ENCODE data around the gene VSTM4. TPM values are rescaled to one million over a fixed set of nuclear protein-coding genes. Genes with fewer than 3 reads are reported as not detected.
A peak's percentile ranks its signal among the peaks of the same experiment; 100 is the strongest.

VSTM4 gene
- total RNA-seq, 1 donor from 2014 or later, result 22.4 TPM

DNA sequence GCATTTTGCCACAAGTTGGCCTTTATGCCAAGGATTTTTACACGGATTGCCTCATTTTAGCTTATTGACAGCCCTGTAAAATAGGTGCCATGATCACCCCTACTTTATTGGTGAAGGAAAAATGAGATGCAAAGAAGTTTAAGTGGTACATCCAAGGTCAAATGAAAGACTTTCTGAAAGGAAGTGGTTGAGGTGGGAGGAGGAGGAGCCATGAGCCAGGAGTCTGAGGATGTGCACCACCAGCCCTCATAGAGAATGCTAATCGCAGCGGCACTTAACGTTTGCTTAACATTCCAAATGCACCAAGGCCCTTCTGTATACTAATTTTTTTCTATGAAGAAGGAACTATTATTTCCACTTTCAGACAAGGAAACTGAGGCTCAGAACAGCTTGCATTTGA lies 144.7 kb downstream of the VSTM4 start:
- ATAC-seq (ENCODE audit: poor library complexity), result no peak
- no peak for DNase-seq
- intact Hi-C loops (cut with DNase I), result loop anchor here (10.0 kb wide), 1 partner anchor 306 kb away; no protein-coding TSS in a partner anchor

DNA sequence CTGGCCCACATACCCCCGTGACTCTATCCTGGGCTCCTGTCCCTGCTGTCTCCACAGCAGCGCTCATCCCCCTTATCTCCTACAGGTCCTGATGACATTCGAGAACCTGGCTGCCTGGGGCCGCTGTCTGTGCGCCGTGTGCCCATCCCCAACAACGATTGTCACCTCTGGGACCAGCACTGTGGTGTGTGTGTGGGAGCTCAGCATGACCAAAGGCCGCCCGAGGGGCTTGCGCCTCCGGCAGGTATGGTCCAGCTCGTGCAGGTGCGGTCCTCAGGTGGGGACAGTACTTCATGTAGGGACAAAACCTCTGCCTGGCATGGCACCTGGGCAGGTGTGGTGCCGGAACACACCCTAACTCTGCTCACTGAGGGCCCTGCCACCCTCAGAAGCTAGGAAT lies 145.3 kb downstream of the VSTM4 start:
- intact Hi-C loops (cut with DNase I), result loop anchor here (10.0 kb wide), 1 partner anchor 305 kb away; no protein-coding TSS in a partner anchor
- DNase-seq, result no peak
- no peak for ATAC-seq (ENCODE audit: poor library complexity)

DNA sequence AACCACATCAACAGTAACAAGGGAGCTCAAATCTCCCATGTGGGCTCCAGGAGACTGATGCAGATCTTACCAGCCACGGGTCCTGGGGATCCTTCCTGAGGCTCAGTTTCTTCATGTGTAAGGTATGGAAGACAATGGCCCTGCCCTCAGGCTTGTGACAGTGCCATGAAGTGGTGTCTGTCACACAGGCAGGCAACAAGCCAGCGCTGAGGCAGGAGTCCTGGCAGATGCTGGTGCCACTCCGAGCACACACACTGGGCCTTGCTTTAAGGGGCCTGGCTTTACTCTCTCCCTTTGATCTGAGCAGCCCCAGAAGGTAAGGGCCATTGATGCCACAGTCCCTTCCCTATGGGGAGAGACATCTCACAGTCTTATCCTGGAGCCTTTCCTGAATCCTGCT lies 147.3 kb downstream of the VSTM4 start:
- ATAC-seq (ENCODE audit: poor library complexity), result peak; percentile 53

DNA sequence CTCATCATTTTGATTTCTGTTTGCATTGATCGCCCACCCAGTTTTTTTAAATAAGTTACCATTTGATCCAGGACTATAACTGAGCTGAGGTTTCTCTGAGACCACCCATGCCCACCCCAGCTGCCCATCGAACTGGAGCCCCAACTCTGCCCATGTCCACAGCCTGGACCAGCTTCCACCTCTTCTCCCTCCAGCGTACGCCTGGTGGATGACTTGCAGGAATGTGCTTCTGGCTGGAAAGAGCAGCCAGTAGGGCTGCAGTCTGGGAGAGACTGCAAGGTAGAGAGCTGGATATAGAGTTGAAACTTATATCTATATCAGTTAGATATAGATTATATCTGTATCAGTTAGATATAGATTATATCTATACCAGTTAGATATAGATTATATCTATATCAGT lies 149.9 kb downstream of the VSTM4 start:
- ATAC-seq (ENCODE audit: poor library complexity), result no peak
- no peak for DNase-seq
- intact Hi-C loops (cut with DNase I), result no loop called here

More for the DNA sequence above, 147.3 kb downstream of the VSTM4 start:
- DNase-seq, result no peak
- intact Hi-C loops (cut with DNase I), result no loop called here

Small RNAs within 50 kb of the gene (microRNA-seq; reads per million reads assigned to microRNA genes)
- gene MIR4294, result not detected

Other genes with a start within 250 kb of the VSTM4 start
- gene LRRC18, start 175.7 kb downstream of the VSTM4 start, total RNA-seq, result not detected
- not detected for gene FAM170B, start 18.5 kb upstream of the VSTM4 start, total RNA-seq
- gene TMEM273, start 72.9 kb upstream of the VSTM4 start, total RNA-seq, result 28.5 TPM
- gene C10orf71, start 183.6 kb upstream of the VSTM4 start, total RNA-seq, result 108 TPM